HCT116 (cell line): ENCODE data around the gene ELL2. TPM values are rescaled to one million over a fixed set of nuclear protein-coding genes. Genes with fewer than 3 reads are reported as not detected.

ENCODE experiments used
- ATAC-seq: fragments of 200-7000 bp; cut with Tn5 transposase; 2 replicates; pipeline ENCODE4 v1.9.1; 2020; ENCODE audit warnings: mild to moderate bottlenecking, moderate library complexity
- BruUV-seq: library from RNA; stranded (reverse); fragments of 400-500 nt; replicated peaks from 2 replicates; lab custom pipeline; 2021; lab: Mats Ljungman, UMichigan
- CTCF ChIA-PET: fragments of 300-600 bp; sonication (Branson Sonifier 250); formaldehyde crosslinking; loops from one replicate; lab custom pipeline; 2021; ENCODE audit warnings: antibody characterized with exemption; lab: Charles Lee
- POLR2A ChIA-PET: fragments of 300-600, 350-600 bp; sonication (Branson Sonifier 250); formaldehyde crosslinking; loops from one replicate; lab custom pipeline; 2021; ENCODE audit warnings: antibody characterized with exemption; lab: Charles Lee
- RAD21 ChIA-PET, 2 experiments: fragments of 300-600 bp; sonication (Branson Sonifier 250); formaldehyde crosslinking; loops; one replicate each; lab custom pipeline; 2023; ENCODE audit warnings: low total read pairs in 2 of 2; ENCODE audit not compliant: uncharacterized antibody in 2 of 2, unreplicated experiment in 2 of 2, low non-redundant PET in 1 of 2; lab: Charles Lee
- DNase-seq: peaks from one replicate; pipeline ENCODE4 v3.0.0-alpha.2; 2010; ENCODE audit warnings: low read depth, low spot score
- H2AFZ ChIP-seq: fragments of 200-600 bp; shearing (Covaris generic), sonication (generic); 2 replicates; pipeline ENCODE4 v1.6.1; 2017; ENCODE audit warnings: low read depth, mixed run types, mixed read lengths, antibody characterized with exemption, low read length; ENCODE audit not compliant: poor library complexity, severe bottlenecking
- H3K27ac ChIP-seq: 2 replicates; pipeline ENCODE4 v1.5.1; 2012; ENCODE audit warnings: low read depth, low read length
- H3K27me3 ChIP-seq: fragments of 200-600 bp; sonication (generic); 2 replicates; pipeline ENCODE4 v1.6.1; 2016; ENCODE audit warnings: mixed run types, low read length, mixed read lengths; ENCODE audit not compliant: insufficient read depth
- H3K36me3 ChIP-seq, 2 experiments: fragments of 200-500 bp in 1 of 2; fragments of 200-600 bp in 1 of 2; sonication (Bioruptor generic) in 1 of 2; sonication (generic) in 1 of 2; 2 replicates each; pipeline versions ENCODE4 v1.5.1 to v1.6.1; 2014 to 2016; ENCODE audit warnings: low read length in 2 of 2, inconsistent platforms in 1 of 2, mixed read lengths in 1 of 2, mixed run types in 1 of 2; ENCODE audit not compliant: insufficient read depth in 2 of 2, control insufficient read depth in 1 of 2
- H3K4me1 ChIP-seq, 2 experiments: fragments of 200-600 bp in 1 of 2; sonication (generic) in 1 of 2; 2 replicates each; pipeline versions ENCODE4 v1.5.1 to v1.6.1; 2012 to 2017; ENCODE audit warnings: low read length in 2 of 2, inconsistent platforms in 1 of 2, mild to moderate bottlenecking in 1 of 2, mixed read lengths in 1 of 2, mixed run types in 1 of 2, moderate library complexity in 1 of 2; ENCODE audit not compliant: insufficient read depth in 2 of 2, control insufficient read depth in 1 of 2
- H3K4me2 ChIP-seq: fragments of 200-600 bp; sonication (generic); 2 replicates; pipeline ENCODE4 v1.6.1; 2017; ENCODE audit warnings: mixed run types, low read length, mixed read lengths
- H3K4me3 ChIP-seq, 2 experiments: fragments of 200-600 bp in 1 of 2; sonication (generic) in 1 of 2; replicated peaks in 1 of 2; 2 replicates each; pipeline ENCODE4 v1.5.1; 2011 to 2016; ENCODE audit warnings: low read length in 2 of 2, control low read depth in 1 of 2, low read depth in 1 of 2, mild to moderate bottlenecking in 1 of 2, mixed read lengths in 1 of 2, mixed run types in 1 of 2
- H3K79me2 ChIP-seq: fragments of 200-600 bp; sonication (generic); 2 replicates; pipeline ENCODE4 v1.6.1; 2017; ENCODE audit warnings: mild to moderate bottlenecking, mixed run types, low read length, moderate library complexity, mixed read lengths; ENCODE audit not compliant: insufficient read depth
- H3K9ac ChIP-seq: fragments of 200-600 bp; sonication (generic); 2 replicates; pipeline ENCODE4 v1.6.1; 2016; ENCODE audit warnings: low read length, mixed read lengths
- H3K9me2 ChIP-seq: fragments of 200-600 bp; sonication (generic), shearing (Covaris generic); 2 replicates; pipeline ENCODE4 v1.6.1; 2017; ENCODE audit warnings: mixed run types, mild to moderate bottlenecking, moderate library complexity; ENCODE audit not compliant: insufficient read depth
- H3K9me3 ChIP-seq, 2 experiments: fragments of 200-500 bp in 1 of 2; fragments of 200-600 bp in 1 of 2; sonication (Bioruptor generic) in 1 of 2; sonication (generic) in 1 of 2; 2 replicates each; pipeline ENCODE4 v1.6.1; 2014 to 2017; ENCODE audit warnings: low read length in 2 of 2, mixed read lengths in 2 of 2, inconsistent platforms in 1 of 2, low read depth in 1 of 2, mild to moderate bottlenecking in 1 of 2, mixed run types in 1 of 2, moderate library complexity in 1 of 2; ENCODE audit not compliant: control insufficient read depth in 1 of 2, insufficient read depth in 1 of 2
- H4K20me1 ChIP-seq: fragments of 200-600 bp; sonication (generic), shearing (Covaris generic); 2 replicates; pipeline ENCODE4 v1.6.1; 2017; ENCODE audit warnings: mixed run types, mild to moderate bottlenecking, moderate library complexity; ENCODE audit not compliant: insufficient read depth
- EZH2 ChIP-seq: fragments of 200-600 bp; sonication (generic); IDR thresholded peaks from 2 replicates; pipeline ENCODE4 v1.6.1; 2017; ENCODE audit warnings: antibody characterized with exemption, mixed run types
- JUND ChIP-seq: IDR thresholded peaks from 2 replicates; pipeline ENCODE4 v1.6.1; 2012
- POLR2AphosphoS5 ChIP-seq: IDR thresholded peaks from 2 replicates; pipeline ENCODE4 v1.6.1; 2011; ENCODE audit warnings: mild to moderate bottlenecking, low read depth, low read length, moderate library complexity
- RAD21 ChIP-seq: IDR thresholded peaks from 2 replicates; pipeline ENCODE4 v1.6.1; 2012; ENCODE audit warnings: low read depth, mild to moderate bottlenecking
- REST ChIP-seq: IDR thresholded peaks from 2 replicates; pipeline ENCODE4 v1.6.1; 2012; ENCODE audit warnings: low read depth
- SIN3A ChIP-seq: IDR thresholded peaks from 2 replicates; pipeline ENCODE4 v1.6.1; 2012; ENCODE audit warnings: low read depth
- intact Hi-C: fragments of 100-400 bp; cut with micrococcal nuclease; formaldehyde crosslinking; loops from 2 replicates; pipeline ENCODE4 v1.10.0; 2022
- total RNA-seq: library from RNA; stranded (reverse); gene quantifications from one replicate; pipeline ENCODE4 v1.2.1, GENCODE V29; 2021; ENCODE audit not compliant: unreplicated experiment
- TF ChIP-seq, protein P1 (sequence below): IDR thresholded peaks from 2 replicates; pipeline ENCODE4 v1.6.1; 2012
- TF ChIP-seq, protein P2 (sequence below), 3 experiments: fragments of 200-600 bp in 1 of 3; sonication (generic) in 1 of 3; IDR thresholded peaks in 2 of 3; conservative IDR thresholded peaks in 1 of 3; 2 replicates each; pipeline ENCODE4 v1.5.1; 2012 to 2017; ENCODE audit warnings: low read depth in 2 of 3, low read length in 2 of 3, antibody characterized with exemption in 1 of 3, borderline replicate concordance in 1 of 3, control low read depth in 1 of 3, mild to moderate bottlenecking in 1 of 3, mixed read lengths in 1 of 3, mixed run types in 1 of 3, moderate library complexity in 1 of 3; ENCODE audit not compliant: insufficient read depth in 1 of 3

ELL2 gene
- total RNA-seq, 1 experiment from 2014 or later: 29.8 TPM

DNA sequence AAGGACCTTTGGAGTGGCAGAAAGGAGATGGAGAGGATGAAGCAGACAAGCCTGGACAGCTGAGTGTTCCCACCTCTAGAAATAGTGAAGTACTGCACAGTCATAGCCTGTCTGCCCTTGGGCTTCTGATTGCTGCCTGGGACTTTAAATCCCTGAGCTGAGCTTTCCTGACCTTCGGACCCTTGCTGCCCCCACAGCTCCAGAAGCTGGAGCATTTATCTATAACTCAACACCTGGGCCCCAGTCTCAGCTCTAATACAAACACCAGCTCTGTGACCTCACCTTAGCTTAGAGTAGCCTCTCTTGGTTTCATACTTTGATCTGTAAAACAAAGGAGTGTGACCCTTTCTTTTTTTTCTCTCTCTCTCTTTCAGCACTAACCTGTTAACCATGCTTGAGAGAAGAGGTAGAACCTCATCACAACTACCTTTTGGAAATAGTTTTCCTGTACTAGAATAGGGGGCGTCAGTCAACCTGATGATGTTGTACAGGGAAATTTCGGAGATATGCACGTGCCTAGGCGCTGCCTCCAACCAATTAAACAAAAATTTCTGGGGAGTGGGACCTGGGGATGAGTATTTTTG lies 25.4 kb upstream of the ELL2 start (continued):
- TF ChIP-seq, protein P1, sequence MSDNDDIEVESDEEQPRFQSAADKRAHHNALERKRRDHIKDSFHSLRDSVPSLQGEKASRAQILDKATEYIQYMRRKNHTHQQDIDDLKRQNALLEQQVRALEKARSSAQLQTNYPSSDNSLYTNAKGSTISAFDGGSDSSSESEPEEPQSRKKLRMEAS: no peak
- TF ChIP-seq SIN3A (no peak), EZH2 (no peak)
- TF ChIP-seq, protein P2, sequence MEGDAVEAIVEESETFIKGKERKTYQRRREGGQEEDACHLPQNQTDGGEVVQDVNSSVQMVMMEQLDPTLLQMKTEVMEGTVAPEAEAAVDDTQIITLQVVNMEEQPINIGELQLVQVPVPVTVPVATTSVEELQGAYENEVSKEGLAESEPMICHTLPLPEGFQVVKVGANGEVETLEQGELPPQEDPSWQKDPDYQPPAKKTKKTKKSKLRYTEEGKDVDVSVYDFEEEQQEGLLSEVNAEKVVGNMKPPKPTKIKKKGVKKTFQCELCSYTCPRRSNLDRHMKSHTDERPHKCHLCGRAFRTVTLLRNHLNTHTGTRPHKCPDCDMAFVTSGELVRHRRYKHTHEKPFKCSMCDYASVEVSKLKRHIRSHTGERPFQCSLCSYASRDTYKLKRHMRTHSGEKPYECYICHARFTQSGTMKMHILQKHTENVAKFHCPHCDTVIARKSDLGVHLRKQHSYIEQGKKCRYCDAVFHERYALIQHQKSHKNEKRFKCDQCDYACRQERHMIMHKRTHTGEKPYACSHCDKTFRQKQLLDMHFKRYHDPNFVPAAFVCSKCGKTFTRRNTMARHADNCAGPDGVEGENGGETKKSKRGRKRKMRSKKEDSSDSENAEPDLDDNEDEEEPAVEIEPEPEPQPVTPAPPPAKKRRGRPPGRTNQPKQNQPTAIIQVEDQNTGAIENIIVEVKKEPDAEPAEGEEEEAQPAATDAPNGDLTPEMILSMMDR (IDR thresholded peaks at IDR 0.05 in 2 of 3, conservative IDR thresholded peaks at IDR 0.05 in 1 of 3; ENCODE audit: borderline replicate concordance in 1 of 3, insufficient read depth in 1 of 3, low read depth in 2 of 3, low read length in 2 of 3): no peak

DNA sequence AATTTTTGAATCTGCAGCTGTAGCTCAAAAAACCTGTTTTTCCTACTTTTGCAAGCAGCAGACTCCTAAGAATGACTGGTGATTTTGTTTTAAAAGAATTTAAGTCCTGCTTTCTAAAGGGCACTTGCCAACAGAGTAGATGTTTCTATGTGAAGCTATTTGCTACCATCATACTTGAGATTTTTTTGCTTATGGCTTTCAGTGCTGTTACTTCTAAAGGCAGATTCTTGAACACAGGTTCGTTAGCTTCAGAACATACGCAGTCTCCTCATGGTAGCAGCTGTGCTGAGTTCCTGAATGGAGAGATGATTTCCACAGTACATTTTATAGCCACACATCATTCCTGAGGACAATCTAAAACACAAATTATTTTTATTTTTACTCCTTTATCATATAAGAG lies 24.4 kb upstream of the ELL2 start:
- ChIA-PET RAD21 (no interaction called here), CTCF (no interaction called here), POLR2A (no interaction called here)
- Histone ChIP-seq H3K4me2 (no peak overlapping the region), H3K9ac (no peak overlapping the region), H4K20me1 (no peaks in the 10 kb centered on the region), H3K27ac (no peak overlapping the region), H3K79me2 (no peaks in the 10 kb centered on the region), H3K4me1 (0 out of 4 replicates have a peak, but pooled peaks cover 0 to 4% of the 10 kb centered on the region in 2 experiments), H3K9me2 (no peaks in the 10 kb centered on the region), H3K4me3 (no peak overlapping the region), H2AFZ (no peak overlapping the region), H3K27me3 (no peaks in the 10 kb centered on the region), H3K36me3 (no peaks in the 10 kb centered on the region), H3K9me3 (no peaks in the 10 kb centered on the region)
- intact Hi-C loops: no loop called here
- no peak for TF ChIP-seq RAD21
- no peak for TF ChIP-seq POLR2AphosphoS5
- no peak for TF ChIP-seq JUND
- TF ChIP-seq REST: no peak
- TF ChIP-seq SIN3A: no peak
- TF ChIP-seq, protein P2 (IDR thresholded peaks at IDR 0.05 in 2 of 3, conservative IDR thresholded peaks at IDR 0.05 in 1 of 3; ENCODE audit: borderline replicate concordance in 1 of 3, insufficient read depth in 1 of 3, low read depth in 2 of 3, low read length in 2 of 3): no peak
- no TSS peak for BruUV-seq
- no peak for DNase-seq
- ATAC-seq: no peak
